WTC11 (cell line): ENCODE results near the gene STAB2. TPM values are rescaled to one million over a fixed set of nuclear protein-coding genes. Genes with fewer than 3 reads are reported as not detected.

Source experiments
- ATAC-seq: fragments of 200-7000 bp; cut with Tn5 transposase; 2 replicates; pipeline ENCODE4 v1.10.0; 2021; ENCODE audit warnings: mild to moderate bottlenecking, moderate library complexity
- CTCF ChIA-PET: fragments of 300-600 bp; sonication (Branson Sonifier 250); formaldehyde crosslinking; loops from one replicate; lab custom pipeline; 2021; ENCODE audit warnings: antibody characterized with exemption; lab: Charles Lee
- POLR2A ChIA-PET: fragments of 350-600 bp; sonication (Branson Sonifier 250); formaldehyde crosslinking; loops from one replicate; lab custom pipeline; 2021; ENCODE audit warnings: antibody characterized with exemption; lab: Charles Lee
- DNase-seq: peaks from one replicate; pipeline ENCODE4 v3.0.0; 2021; ENCODE audit warnings: low spot score
- H3K27ac Mint-ChIP-seq: 2 replicates; pipeline ENCODE4 v1.8.0; 2021; ENCODE audit warnings: mixed read lengths
- H3K27me3 Mint-ChIP-seq: 2 replicates; pipeline ENCODE4 v1.8.0; 2021; ENCODE audit warnings: low read depth, mild to moderate bottlenecking, moderate library complexity, mixed read lengths
- H3K36me3 Mint-ChIP-seq: 2 replicates; pipeline ENCODE4 v1.8.0; 2021; ENCODE audit warnings: mixed read lengths
- H3K4me1 Mint-ChIP-seq: 2 replicates; pipeline ENCODE4 v1.8.0; 2022; ENCODE audit warnings: mixed read lengths
- H3K4me3 Mint-ChIP-seq: 2 replicates; pipeline ENCODE4 v1.8.0; 2021; ENCODE audit warnings: mild to moderate bottlenecking, moderate library complexity, mixed read lengths
- H3K9me3 Mint-ChIP-seq: 2 replicates; pipeline ENCODE4 v1.8.0; 2021; ENCODE audit warnings: mixed read lengths
- CBFB ChIP-seq: sonication (generic); formaldehyde crosslinking; IDR thresholded peaks from 2 replicates; pipeline ENCODE4 v1.8.1; 2022; ENCODE audit warnings: mild to moderate bottlenecking, low read depth, missing genetic modification reagents
- ERG ChIP-seq: fragments of 250-450 bp; sonication (Bioruptor Pico); IDR thresholded peaks from 2 replicates; pipeline ENCODE4 v1.8.0; 2021; ENCODE audit warnings: mild to moderate bottlenecking
- FOXP1 ChIP-seq: sonication (generic); formaldehyde crosslinking; IDR thresholded peaks from 2 replicates; pipeline ENCODE4 v1.8.0; 2022; ENCODE audit warnings: missing genetic modification reagents, mild to moderate bottlenecking, moderate library complexity, borderline replicate concordance
- GABPB1 ChIP-seq: sonication (generic); formaldehyde crosslinking; IDR thresholded peaks from 2 replicates; pipeline ENCODE4 v1.8.1; 2023; ENCODE audit warnings: mild to moderate bottlenecking, missing genetic modification reagents
- HMGA2 ChIP-seq: fragments of 250-450 bp; sonication (Bioruptor Pico); IDR thresholded peaks from 2 replicates; pipeline ENCODE4 v1.4.0; 2021; ENCODE audit warnings: mild to moderate bottlenecking, moderate library complexity
- JAZF1 ChIP-seq: fragments of 250-450 bp; sonication (Bioruptor Pico); IDR thresholded peaks from 2 replicates; pipeline ENCODE4 v1.9.0; 2021; ENCODE audit warnings: moderate library complexity, mild to moderate bottlenecking, inconsistent platforms
- MYBL2 ChIP-seq: sonication (generic); formaldehyde crosslinking; IDR thresholded peaks from 2 replicates; pipeline ENCODE4 v1.8.1; 2023; ENCODE audit warnings: mild to moderate bottlenecking, moderate library complexity, missing genetic modification reagents
- NFYB ChIP-seq: sonication (generic); formaldehyde crosslinking; conservative IDR thresholded peaks from 2 replicates; pipeline ENCODE4 v1.8.0; 2022; ENCODE audit warnings: low read depth, missing genetic modification reagents
- NR2C2 ChIP-seq: sonication (generic); formaldehyde crosslinking; IDR thresholded peaks from 2 replicates; pipeline ENCODE4 v1.8.0; 2022; ENCODE audit warnings: mild to moderate bottlenecking, missing genetic modification reagents
- PRRX2 ChIP-seq: fragments of 250-450 bp; sonication (Bioruptor Pico); IDR thresholded peaks from 2 replicates; pipeline ENCODE4 v1.8.0; 2021; ENCODE audit warnings: mild to moderate bottlenecking
- SMAD4 ChIP-seq: sonication (generic); formaldehyde crosslinking; IDR thresholded peaks from 2 replicates; pipeline ENCODE4 v1.8.0; 2022; ENCODE audit warnings: mild to moderate bottlenecking, missing genetic modification reagents
- SOX15 ChIP-seq: fragments of 250-450 bp; sonication (Bioruptor Pico); IDR thresholded peaks from 2 replicates; pipeline ENCODE4 v1.9.0; 2021; ENCODE audit warnings: mild to moderate bottlenecking
- TCF7 ChIP-seq: sonication (generic); formaldehyde crosslinking; IDR thresholded peaks from 2 replicates; pipeline ENCODE4 v1.8.0; 2022; ENCODE audit warnings: mild to moderate bottlenecking, low read depth, missing genetic modification reagents, moderate library complexity
- ZNF232 ChIP-seq: sonication (generic); formaldehyde crosslinking; IDR thresholded peaks from 2 replicates; pipeline ENCODE4 v1.8.0; 2022; ENCODE audit warnings: mild to moderate bottlenecking, missing genetic modification reagents
- ZNF263 ChIP-seq: sonication (generic); formaldehyde crosslinking; IDR thresholded peaks from 2 replicates; pipeline ENCODE4 v1.8.1; 2022; ENCODE audit warnings: low read depth, mild to moderate bottlenecking, moderate library complexity, missing genetic modification reagents
- ZNF317 ChIP-seq: sonication (generic); formaldehyde crosslinking; IDR thresholded peaks from 2 replicates; pipeline ENCODE4 v1.8.1; 2023; ENCODE audit warnings: low read depth, mild to moderate bottlenecking, moderate library complexity, missing genetic modification reagents, borderline replicate concordance
- total RNA-seq: library from RNA; stranded (reverse); gene quantifications from 3 replicates; pipeline ENCODE4 v1.2.3, GENCODE V29; 2021
- TF ChIP-seq, protein P1 (sequence below): sonication (generic); formaldehyde crosslinking; IDR thresholded peaks from 2 replicates; pipeline ENCODE4 v1.8.1; 2022; ENCODE audit warnings: missing genetic modification reagents, borderline replicate concordance
- TF ChIP-seq, protein P2 (sequence below): sonication (generic); formaldehyde crosslinking; IDR thresholded peaks from 2 replicates; pipeline ENCODE4 v1.8.1; 2023; ENCODE audit warnings: mild to moderate bottlenecking, missing genetic modification reagents, moderate library complexity
- TF ChIP-seq, protein P3 (sequence below): sonication (generic); formaldehyde crosslinking; IDR thresholded peaks from 2 replicates; pipeline ENCODE4 v1.8.1; 2022; ENCODE audit warnings: low read depth, mild to moderate bottlenecking, moderate library complexity, missing genetic modification reagents, borderline replicate concordance

STAB2 gene
- total RNA-seq, 1 experiment from 2014 or later, result 0.48 TPM

GRCh38 chr12:103799504-103799856 lies 212.4 kb downstream of the STAB2 start:
- ATAC-seq (no peak), DNase-seq (no peak)
- Mint-ChIP-seq H3K27me3 (no peaks in the 10 kb centered on the region; the same call in 1 of the 2 replicates), H3K4me3 (no peak overlapping the region), H3K9me3 (0 out of 2 replicates have a peak, but pooled peaks cover 3% of the 10 kb centered on the region), H3K4me1 (peaks cover 16% of the 10 kb centered on the region), H3K36me3 (peaks cover 32% of the 10 kb centered on the region), H3K27ac (no peak overlapping the region)
- TF ChIP-seq NR2C2 (no peak), PRRX2 (no peak), ZNF232 (CRISPR knock-in tag) (no peak), ERG (CRISPR knock-in tag) (no peak), CBFB (CRISPR knock-in tag) (no peak), ZNF317 (no peak), TCF7 (CRISPR knock-in tag) (no peak), GABPB1 (CRISPR knock-in tag) (no peak)
- TF ChIP-seq, protein P1, sequence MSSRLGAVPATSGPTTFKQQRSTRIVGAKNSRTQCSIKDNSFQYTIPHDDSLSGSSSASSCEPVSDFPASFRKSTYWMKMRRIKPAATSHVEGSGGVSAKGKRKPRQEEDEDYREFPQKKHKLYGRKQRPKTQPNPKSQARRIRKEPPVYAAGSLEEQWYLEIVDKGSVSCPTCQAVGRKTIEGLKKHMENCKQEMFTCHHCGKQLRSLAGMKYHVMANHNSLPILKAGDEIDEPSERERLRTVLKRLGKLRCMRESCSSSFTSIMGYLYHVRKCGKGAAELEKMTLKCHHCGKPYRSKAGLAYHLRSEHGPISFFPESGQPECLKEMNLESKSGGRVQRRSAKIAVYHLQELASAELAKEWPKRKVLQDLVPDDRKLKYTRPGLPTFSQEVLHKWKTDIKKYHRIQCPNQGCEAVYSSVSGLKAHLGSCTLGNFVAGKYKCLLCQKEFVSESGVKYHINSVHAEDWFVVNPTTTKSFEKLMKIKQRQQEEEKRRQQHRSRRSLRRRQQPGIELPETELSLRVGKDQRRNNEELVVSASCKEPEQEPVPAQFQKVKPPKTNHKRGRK, result no peak
- TF ChIP-seq, protein P2, sequence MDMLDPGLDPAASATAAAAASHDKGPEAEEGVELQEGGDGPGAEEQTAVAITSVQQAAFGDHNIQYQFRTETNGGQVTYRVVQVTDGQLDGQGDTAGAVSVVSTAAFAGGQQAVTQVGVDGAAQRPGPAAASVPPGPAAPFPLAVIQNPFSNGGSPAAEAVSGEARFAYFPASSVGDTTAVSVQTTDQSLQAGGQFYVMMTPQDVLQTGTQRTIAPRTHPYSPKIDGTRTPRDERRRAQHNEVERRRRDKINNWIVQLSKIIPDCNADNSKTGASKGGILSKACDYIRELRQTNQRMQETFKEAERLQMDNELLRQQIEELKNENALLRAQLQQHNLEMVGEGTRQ, result no peak
- TF ChIP-seq, protein P3, sequence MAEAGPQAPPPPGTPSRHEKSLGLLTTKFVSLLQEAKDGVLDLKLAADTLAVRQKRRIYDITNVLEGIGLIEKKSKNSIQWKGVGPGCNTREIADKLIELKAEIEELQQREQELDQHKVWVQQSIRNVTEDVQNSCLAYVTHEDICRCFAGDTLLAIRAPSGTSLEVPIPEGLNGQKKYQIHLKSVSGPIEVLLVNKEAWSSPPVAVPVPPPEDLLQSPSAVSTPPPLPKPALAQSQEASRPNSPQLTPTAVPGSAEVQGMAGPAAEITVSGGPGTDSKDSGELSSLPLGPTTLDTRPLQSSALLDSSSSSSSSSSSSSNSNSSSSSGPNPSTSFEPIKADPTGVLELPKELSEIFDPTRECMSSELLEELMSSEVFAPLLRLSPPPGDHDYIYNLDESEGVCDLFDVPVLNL (CRISPR knock-in tag), result no peak
- ChIA-PET POLR2A (no interaction called here), CTCF (no interaction called here)

DNA sequence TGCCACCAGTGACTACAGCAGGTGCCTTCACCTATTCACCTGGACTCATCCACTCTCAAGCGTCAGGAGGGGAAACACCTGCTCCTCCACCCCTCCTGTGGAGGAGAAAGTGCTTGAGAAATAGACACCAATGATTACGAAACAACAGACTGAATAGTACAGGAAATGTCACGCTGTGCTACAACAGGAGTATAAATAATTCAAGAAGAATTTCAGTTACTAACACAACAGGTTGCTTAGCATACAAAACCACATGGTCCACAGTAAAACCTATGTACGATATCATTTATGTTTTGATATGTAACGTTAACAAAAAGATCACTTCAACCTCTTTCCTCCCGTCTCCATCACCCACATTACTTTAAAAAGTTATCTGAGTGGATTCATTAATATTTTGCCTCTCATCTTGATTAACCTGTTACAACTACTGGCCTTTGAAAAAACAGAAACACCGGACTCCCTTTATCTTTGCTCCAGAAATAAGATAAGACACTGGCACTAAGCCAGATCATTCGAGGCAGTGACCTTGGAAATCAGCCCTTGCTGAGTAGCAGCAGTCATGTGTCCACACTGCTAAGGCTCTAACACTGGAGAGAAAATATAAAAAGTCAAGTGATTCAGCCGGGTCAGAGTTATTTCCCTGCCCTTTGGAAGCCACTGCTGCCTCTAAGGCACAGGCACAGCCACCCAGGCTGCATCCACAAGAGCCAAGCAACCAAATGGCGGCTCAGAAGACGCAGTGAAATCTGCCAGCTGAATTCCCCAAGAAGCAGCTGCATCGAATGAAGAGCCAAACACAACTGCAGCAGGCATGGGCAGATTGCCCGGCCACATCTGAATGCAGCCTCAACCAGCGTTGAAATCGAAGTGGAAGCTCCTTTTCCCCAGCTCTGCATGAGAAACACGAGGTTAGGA lies 213.0 kb downstream of the STAB2 start:
- no peak for DNase-seq
- Mint-ChIP-seq H3K27ac (0 out of 2 replicates have a peak overlapping the region, but pooled peaks have one; percentile 14), H3K4me1 (peaks cover 20% of the 10 kb centered on the region)

More for the DNA sequence above, 213.0 kb downstream of the STAB2 start:
- peak; percentile 22; the same call in 1 of the 2 replicates for ATAC-seq
- CTCF ChIA-PET, result interaction anchor here (0.7 kb wide), 1 partner anchor 42 kb away, joined by 3 read pairs; no protein-coding TSS in a partner anchor
- POLR2A ChIA-PET, result no interaction called here
- Mint-ChIP-seq H3K4me3 (no peak overlapping the region), H3K27me3 (no peaks in the 10 kb centered on the region; the same call in 1 of the 2 replicates), H3K36me3 (peaks cover 31% of the 10 kb centered on the region), H3K9me3 (0 out of 2 replicates have a peak, but pooled peaks cover 3% of the 10 kb centered on the region)
- no peak for TF ChIP-seq ZNF263 (CRISPR knock-in tag)
- TF ChIP-seq, protein P1, result no peak
- no peak for TF ChIP-seq HMGA2
- no peak for TF ChIP-seq MYBL2 (CRISPR knock-in tag)
- no peak for TF ChIP-seq NFYB (CRISPR knock-in tag)
- no peak for TF ChIP-seq FOXP1 (CRISPR knock-in tag)
- TF ChIP-seq SMAD4 (CRISPR knock-in tag), result no peak
- TF ChIP-seq, protein P3 (CRISPR knock-in tag), result no peak
- no peak for TF ChIP-seq JAZF1 (CRISPR knock-in tag)
- TF ChIP-seq ERG (CRISPR knock-in tag), result no peak
- TF ChIP-seq SOX15, result no peak
